Left lobe of liver (tissue), 2 donors: Measurements from ENCODE around the gene TYMP. TPM values are rescaled to one million over a fixed set of nuclear protein-coding genes. Genes with fewer than 3 reads are reported as not detected.

Experiments used
- ATAC-seq: fragments of 200-7000 bp; cut with Tn5 transposase; one replicate; pipeline ENCODE4 v1.9.1; 2020; ENCODE audit warnings: mild to moderate bottlenecking, moderate library complexity
- DNase-seq: peaks from one replicate; pipeline ENCODE4 v3.0.0-alpha.2; 2020; ENCODE audit warnings: low spot score
- total RNA-seq: library from RNA; stranded (reverse); gene quantifications from one replicate; pipeline ENCODE4 v1.2.1, GENCODE V29; 2021
- donor health status: DM: no; HTN: no; CAD: no; lungs with moderate emphysema.
- donor health status: DM: no; HTN: yes; CAD: no.

The TYMP gene
- total RNA-seq, 1 donor from 2014 or later, result 80.0 TPM

DNA sequence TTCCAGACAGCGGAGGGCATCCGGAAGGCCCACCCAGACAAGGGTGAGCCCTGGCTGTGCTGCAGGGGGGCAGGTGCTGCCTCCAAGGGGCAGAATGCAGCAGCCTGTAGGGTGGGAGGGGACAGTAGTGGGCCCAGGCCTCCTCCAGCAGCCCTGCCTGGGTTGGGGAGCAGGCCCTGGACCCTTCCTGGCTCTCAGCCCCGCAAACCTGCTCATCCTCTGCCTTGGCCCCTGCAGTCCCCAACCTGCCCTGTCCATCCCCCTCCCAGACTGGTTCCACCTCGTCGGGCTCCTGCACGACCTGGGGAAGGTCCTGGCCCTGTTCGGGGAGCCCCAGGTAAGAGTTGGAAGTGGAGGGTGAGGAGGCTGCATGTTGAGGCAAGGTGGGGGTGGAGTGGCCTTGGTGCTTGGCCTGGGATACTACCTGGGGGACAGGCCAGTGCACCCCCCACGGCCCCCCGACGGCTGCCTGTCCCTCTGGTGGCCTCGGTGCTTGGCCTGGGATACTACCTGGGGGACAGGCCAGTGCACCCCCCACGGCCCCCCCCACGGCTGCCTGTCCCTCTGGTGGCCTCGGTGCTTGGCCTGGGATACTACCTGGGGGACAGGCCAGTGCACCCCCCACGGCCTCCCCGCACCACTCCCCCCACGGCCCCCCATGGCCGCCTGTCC lies 41.7 kb downstream of the TYMP start:
- DNase-seq (no peak), ATAC-seq (no peak)

DNA sequence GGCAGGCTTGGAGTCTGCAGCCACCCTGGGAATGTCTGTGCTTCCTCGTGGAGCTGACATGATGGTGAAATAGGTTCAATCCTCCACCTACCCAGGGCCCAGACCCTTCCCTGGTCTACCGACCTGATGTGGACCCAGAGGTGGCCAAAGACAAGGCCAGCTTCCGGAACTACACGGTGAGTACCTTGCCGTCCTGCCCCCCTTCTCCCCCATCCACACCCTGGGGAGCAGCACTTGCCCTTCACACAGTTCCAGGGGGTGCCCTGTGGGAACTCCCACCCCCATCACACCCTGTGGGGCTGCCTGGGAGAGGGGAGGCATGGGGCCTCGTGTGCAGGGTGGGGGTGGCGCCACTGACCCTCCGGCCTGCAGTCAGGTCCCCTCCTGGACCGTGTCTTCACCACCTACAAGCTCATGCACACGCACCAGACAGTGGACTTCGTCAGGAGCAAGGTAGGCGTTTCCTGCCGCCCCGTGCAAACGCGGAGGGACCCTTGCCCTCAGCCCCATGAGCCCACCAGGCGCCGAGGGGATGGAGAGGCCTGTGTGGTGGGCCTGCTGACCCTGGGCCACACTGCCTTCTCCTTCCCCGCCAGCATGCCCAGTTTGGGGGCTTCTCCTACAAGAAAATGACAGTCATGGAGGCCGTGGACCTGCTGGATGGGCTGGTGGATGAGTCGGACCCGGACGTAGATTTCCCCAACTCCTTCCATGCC lies 42.4 kb downstream of the TYMP start:
- DNase-seq (no peak), ATAC-seq (no peak)

- DNase-seq, result no peak
- ATAC-seq, result no peak
Observed at GRCh38 chr22:50486561-50487289, 43.1 kb downstream of the TYMP start, which contains the start of gene MIOX. Gene MIOX, plus strand, starts transcription at chr22:50486859. Its CDS starts 39 bp downstream, at chr22:50486898.

- ATAC-seq (peak; percentile 69), DNase-seq (peak; percentile 78)
Observed at GRCh38 chr22:50485221-50486131, 44.3 kb downstream of the TYMP start.

DNA sequence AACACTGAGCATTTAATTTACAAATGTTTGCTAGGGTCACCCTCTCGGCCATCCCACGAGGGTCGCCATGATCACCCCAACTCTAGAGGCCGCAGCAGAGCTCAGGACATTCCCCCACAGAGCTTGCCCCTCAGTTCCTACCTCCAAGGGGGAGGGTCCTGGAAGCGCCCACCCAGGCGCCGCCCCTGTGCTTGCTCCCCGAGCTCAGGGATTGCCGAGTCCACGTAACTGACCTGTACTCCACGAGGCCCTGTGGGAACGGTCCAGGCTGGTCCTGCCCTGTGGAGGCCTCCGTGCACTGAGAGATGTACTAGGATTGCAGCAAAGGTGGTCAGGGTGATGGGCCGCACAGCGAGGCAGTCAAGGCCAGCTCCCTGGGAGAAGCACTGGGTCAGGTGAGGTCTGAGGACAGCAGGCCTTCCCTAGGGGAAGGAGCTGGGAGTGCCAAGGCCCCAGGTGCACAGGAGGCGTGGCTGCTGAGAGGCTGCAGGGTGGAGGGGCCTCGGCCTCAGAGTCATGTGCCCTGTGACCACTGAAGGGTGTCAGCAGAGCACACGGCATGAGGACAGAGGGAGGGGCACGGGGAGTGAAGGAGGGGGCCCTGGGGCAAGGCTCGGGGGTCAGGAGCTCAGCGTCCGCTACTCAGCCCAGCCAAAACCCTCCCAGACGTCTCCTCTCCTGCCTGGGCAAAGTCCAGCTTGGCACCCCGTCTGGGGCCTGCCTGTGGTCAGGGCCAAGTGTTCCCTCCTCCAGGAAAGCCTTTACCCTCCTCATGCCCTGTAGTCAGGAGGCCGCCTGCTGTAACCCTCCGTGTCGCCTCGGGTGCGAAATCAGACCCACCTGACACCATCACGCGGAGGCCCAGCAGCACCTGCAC lies 45.6 kb downstream of the TYMP start:
- DNase-seq (no peak), ATAC-seq (no peak)

GRCh38 chr22:50483556-50483955 lies 46.3 kb downstream of the TYMP start:
- DNase-seq, result no peak
- no peak for ATAC-seq

DNA sequence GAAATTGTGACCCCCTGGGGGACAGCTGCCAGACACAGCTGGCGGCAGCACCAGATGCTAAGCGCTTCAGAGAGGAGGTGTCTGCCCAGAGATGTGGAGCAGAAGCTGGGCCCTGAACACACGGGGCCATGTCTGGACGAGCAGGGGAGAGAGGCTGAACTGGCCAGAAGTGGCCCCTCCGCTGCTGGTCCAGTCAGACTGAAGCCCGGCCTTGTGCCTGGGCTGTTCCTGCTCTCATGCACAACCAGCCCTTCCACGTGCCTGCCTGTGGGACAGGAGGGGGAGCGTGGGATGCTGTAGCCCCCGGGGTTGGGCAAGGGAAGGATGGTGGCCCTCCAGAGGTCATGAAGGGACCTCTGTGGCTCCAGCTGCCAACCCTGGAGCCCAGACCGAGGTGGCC lies 46.7 kb downstream of the TYMP start:
- DNase-seq, result no peak
- ATAC-seq, result no peak

GRCh38 chr22:50482107-50483074 lies 47.4 kb downstream of the TYMP start:
- DNase-seq, result no peak
- peak; percentile 50 for ATAC-seq

DNA sequence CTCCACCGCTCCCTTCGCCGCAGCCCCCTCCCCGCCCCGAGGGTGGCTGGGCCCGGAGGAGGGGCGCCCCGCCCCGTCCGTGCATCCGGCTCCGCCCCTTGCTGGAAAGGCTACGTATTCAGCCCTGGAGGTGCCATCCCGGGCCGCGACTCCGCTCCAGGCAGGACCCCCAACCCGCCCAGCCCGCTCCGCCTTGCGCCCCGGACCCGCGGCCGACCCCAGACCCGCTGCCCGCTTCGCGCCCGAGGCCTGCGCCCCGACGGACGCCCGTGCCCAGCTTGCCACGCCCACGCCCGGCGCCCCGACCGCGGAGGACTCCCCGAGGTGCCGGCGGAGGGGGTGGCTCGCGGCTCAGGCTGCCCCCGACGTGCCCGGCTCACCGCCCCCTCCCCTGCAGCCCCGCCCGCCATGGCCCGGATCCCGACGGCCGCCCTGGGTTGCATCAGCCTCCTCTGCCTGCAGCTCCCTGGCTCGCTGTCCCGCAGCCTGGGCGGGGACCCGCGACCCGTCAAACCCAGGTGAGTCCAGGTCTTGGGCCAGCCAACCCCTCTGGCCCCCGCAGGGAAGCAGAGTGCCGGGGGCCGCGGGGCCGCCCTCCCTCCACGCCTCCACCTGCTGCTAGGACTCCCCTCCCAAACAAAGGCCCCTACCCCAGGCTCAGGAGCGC lies 48.2 kb downstream of the TYMP start, which contains the start of gene ADM2:
Gene ADM2, plus strand, starts transcription at position 104 of the 667 bp plus-strand sequence. Its CDS starts 305 bp downstream, at position 409.
- peak; percentile 64 for DNase-seq

DNA sequence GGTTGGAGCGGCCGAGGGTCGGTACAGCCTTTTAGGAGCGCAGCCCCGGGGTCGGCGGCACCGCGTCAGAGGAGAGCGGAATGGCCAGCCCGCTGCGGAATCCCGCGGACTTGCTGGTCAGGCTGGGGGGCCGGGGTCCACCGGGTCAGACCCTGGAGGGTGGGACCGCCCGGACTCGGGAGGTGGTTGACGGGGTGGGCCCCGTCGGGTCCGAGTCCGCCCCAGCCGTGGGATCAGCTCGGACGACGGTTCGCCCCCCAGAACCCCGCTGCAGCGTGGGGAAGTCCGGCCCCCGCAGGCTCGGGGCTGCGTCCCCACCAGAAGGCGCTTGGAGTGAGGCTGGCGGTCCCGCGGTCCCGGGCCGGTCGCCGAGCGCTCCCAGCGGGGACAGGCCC lies 48.8 kb downstream of the TYMP start:
- DNase-seq, result no peak
- ATAC-seq, result no peak

More for the DNA sequence above, 48.2 kb downstream of the TYMP start, which contains the start of gene ADM2:
- peak; percentile 69 for ATAC-seq

DNA sequence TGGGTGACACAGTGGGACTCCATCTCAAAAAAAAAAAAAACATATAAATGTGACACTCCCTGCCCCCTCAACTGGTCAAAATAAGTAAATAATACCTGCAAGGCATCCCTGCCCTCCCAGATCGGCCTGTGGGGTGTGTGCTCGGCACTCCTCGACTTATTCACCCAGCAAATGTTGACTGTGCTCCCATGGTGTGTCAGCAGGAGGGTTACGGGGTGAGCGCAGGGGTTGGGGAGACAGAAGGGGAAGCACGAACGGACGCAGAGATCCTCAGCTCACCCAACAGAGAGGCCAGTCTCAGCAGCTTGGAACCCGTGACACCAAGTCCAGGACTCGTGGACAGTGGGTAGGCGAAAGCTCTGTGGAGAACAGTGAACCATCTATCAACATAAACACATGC lies 50.1 kb downstream of the TYMP start:
- ATAC-seq, result no peak
- DNase-seq, result no peak

DNA sequence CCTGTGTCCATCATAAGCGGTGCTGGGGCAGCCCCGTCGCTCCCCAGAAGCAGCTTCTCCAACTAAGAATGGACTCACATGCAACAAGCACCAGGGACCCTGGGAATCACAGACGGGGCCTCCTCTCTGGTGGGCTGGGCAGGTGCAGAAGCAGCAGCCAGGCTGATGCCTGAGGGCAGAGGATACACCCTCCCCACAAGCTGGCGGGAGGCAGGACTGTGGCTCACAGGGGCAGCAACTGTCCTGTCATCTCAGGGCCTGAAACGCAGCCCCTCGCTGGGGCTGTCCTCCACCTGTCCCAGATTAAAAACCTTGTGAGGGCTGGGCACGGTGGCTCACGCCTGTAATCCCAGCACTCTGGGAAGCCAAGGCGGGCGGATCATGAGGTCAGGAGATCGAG lies 51.9 kb downstream of the TYMP start:
- DNase-seq (no peak), ATAC-seq (no peak)

GRCh38 chr22:50476868-50477267 lies 52.9 kb downstream of the TYMP start:
- no peak for DNase-seq
- no peak for ATAC-seq

Other genes with a start within 250 kb of the TYMP start
- gene PLXNB2, start 222.4 kb downstream of the TYMP start, total RNA-seq, result 187 TPM
- 1.8 TPM for gene DENND6B, start 203.0 kb downstream of the TYMP start, total RNA-seq
- gene PPP6R2, start 186.7 kb downstream of the TYMP start, total RNA-seq, result 65.4 TPM
- 31.2 TPM for gene SBF1, start 55.0 kb downstream of the TYMP start, total RNA-seq
- gene ADM2, start 48.5 kb downstream of the TYMP start, total RNA-seq, result 1.3 TPM
- gene MIOX, start 43.2 kb downstream of the TYMP start, total RNA-seq, result not detected
- 50.2 TPM for gene LMF2, start 22.3 kb downstream of the TYMP start, total RNA-seq
- 18.8 TPM for gene NCAPH2, start 21.8 kb downstream of the TYMP start, total RNA-seq
- not detected for gene SCO2, start 4.4 kb downstream of the TYMP start, total RNA-seq
- gene KLHDC7B, start 15.9 kb upstream of the TYMP start, total RNA-seq, result 0.05 TPM
- 0.45 TPM for gene SYCE3, start 32.9 kb upstream of the TYMP start, total RNA-seq
- gene CPT1B, start 48.4 kb upstream of the TYMP start, total RNA-seq, result 24.7 TPM
- 32.6 TPM for gene CHKB, start 52.8 kb upstream of the TYMP start, total RNA-seq
- 0.53 TPM for gene MAPK8IP2, start 70.8 kb upstream of the TYMP start, total RNA-seq
- 49.0 TPM for gene ARSA, start 98.1 kb upstream of the TYMP start, total RNA-seq
- 22.8 TPM for gene SHANK3, start 142.8 kb upstream of the TYMP start, total RNA-seq
- gene ACR, start 208.2 kb upstream of the TYMP start, total RNA-seq, result 0.83 TPM